GM18505 (cell line): Measurements from ENCODE around the gene RTP4.
A peak's percentile ranks its signal among the peaks of the same experiment; 100 is the strongest.

Source experiments
- ATAC-seq: cut with Tn5 transposase; IDR thresholded peaks from one replicate; pipeline ENCODE4 v1.9.1; 2021; ENCODE audit not compliant: unreplicated experiment
- POLR2A ChIP-seq: IDR thresholded peaks from 4 replicates; pipeline ENCODE4 v1.6.1; 2011; ENCODE audit warnings: borderline replicate concordance; ENCODE audit not compliant: insufficient read depth, insufficient read length; ENCODE audit errors: extremely low read depth

Gene RTP4

GRCh38 chr3:187368251-187369088 is at the start of gene RTP4:
RTP4 (plus strand) TSS chr3:187368385; CDS start chr3:187368442, 57 bp downstream.
- ATAC-seq: peak; percentile 91
- TF ChIP-seq POLR2A: peak; percentile 57

GRCh38 chr3:187318819-187319616 is 49.2 kb upstream of the RTP4 start:
- no peak for TF ChIP-seq POLR2A
- no peak for ATAC-seq

GRCh38 chr3:187319699-187320302 is 48.4 kb upstream of the RTP4 start:
- no peak for TF ChIP-seq POLR2A
- ATAC-seq: peak; percentile 68

GRCh38 chr3:187321766-187322165 is 46.4 kb upstream of the RTP4 start:
- no peak for ATAC-seq
- no peak for TF ChIP-seq POLR2A

- ATAC-seq: no peak
- no peak for TF ChIP-seq POLR2A
These were observed 45.9 kb upstream of the RTP4 start for GRCh38 chr3:187322291-187322690.

- no peak for ATAC-seq
- no peak for TF ChIP-seq POLR2A
These were observed 45.1 kb upstream of the RTP4 start for GRCh38 chr3:187323091-187323490.

- no peak for TF ChIP-seq POLR2A
- ATAC-seq: no peak
These were observed 42.6 kb upstream of the RTP4 start for GRCh38 chr3:187325632-187326031.

- no peak for TF ChIP-seq POLR2A
- ATAC-seq: no peak
These were observed 40.3 kb upstream of the RTP4 start for GRCh38 chr3:187327845-187328244.

- no peak for TF ChIP-seq POLR2A
- ATAC-seq: no peak
These were observed 39.5 kb upstream of the RTP4 start for GRCh38 chr3:187328691-187329090.

- ATAC-seq: no peak
- no peak for TF ChIP-seq POLR2A
These were observed 33.3 kb upstream of the RTP4 start for GRCh38 chr3:187334904-187335303.

- no peak for TF ChIP-seq POLR2A
- ATAC-seq: no peak
These were observed 31.9 kb upstream of the RTP4 start for GRCh38 chr3:187336322-187336721.

GRCh38 chr3:187340578-187340977 is 27.6 kb upstream of the RTP4 start:
- TF ChIP-seq POLR2A: no peak
- ATAC-seq: no peak

- TF ChIP-seq POLR2A: no peak
- no peak for ATAC-seq
These were observed 25.9 kb upstream of the RTP4 start for GRCh38 chr3:187342255-187342654.
